Stomach (tissue), 4 donors: Measurements from ENCODE around the gene PIAS1.

ENCODE experiments used
- POLR2A ChIP-seq, 4 donors: fragments of 450-650 bp; IDR thresholded peaks; one replicate each; pipeline ENCODE4 v1.6.1; 2016; ENCODE audit warnings: antibody characterized with exemption in 4 of 4, control low read depth in 2 of 4, mild to moderate bottlenecking in 1 of 4, moderate library complexity in 1 of 4
- POLR2AphosphoS5 ChIP-seq, 3 donors: sonication (generic); formaldehyde crosslinking; IDR thresholded peaks; one replicate each; pipeline ENCODE4 v1.6.1; 2016; ENCODE audit warnings: antibody characterized with exemption in 3 of 3
- TF ChIP-seq, protein P1 (sequence below), 7 experiments: fragments of 450-650 bp in 4 of 7; fragments of 200-600 bp in 3 of 7; sonication (generic) in 3 of 7; IDR thresholded peaks; one replicate each; pipeline ENCODE4 v1.5.1; 2016 to 2019; ENCODE audit warnings: antibody characterized with exemption in 7 of 7, control low read depth in 2 of 7, mild to moderate bottlenecking in 1 of 7

DNA sequence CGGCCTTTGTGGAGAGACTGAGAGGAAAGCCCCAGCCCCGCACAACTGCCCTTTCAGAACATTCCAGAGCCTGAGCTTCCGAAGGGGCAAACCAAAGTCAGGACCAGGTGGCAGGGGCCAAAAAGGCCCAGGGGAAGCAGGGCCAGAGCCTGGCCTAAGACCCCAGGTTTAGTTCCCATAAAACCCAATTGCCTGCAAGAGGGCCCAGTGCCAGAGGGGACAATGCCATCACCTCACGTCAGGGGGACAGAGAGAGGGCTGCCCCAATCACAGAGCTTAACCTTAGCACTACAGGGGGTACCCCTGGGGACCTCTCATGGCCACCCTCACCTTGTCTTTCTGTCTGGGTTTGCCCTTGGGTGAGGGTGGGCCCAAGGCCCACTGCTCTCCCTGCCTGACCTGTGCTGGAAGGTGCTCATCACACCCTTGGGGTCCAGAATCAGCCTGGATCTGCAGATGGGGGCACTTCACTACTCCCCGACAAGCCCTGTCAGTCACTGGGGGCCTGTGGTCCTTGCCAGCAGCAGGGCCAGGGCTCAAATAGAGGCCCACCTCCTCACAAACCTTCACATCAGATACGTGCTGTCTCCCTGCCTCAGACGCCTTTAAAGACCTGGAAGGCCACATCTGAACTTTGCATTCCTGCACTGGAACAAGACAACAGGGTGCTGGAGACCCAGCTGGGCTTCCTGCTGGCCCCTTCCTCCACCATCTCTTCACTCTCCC is 147.2 kb downstream of the PIAS1 start:
- TF ChIP-seq, protein P1, sequence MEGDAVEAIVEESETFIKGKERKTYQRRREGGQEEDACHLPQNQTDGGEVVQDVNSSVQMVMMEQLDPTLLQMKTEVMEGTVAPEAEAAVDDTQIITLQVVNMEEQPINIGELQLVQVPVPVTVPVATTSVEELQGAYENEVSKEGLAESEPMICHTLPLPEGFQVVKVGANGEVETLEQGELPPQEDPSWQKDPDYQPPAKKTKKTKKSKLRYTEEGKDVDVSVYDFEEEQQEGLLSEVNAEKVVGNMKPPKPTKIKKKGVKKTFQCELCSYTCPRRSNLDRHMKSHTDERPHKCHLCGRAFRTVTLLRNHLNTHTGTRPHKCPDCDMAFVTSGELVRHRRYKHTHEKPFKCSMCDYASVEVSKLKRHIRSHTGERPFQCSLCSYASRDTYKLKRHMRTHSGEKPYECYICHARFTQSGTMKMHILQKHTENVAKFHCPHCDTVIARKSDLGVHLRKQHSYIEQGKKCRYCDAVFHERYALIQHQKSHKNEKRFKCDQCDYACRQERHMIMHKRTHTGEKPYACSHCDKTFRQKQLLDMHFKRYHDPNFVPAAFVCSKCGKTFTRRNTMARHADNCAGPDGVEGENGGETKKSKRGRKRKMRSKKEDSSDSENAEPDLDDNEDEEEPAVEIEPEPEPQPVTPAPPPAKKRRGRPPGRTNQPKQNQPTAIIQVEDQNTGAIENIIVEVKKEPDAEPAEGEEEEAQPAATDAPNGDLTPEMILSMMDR (IDR thresholded peaks at IDR 0.05), result no peak
- TF ChIP-seq POLR2AphosphoS5 (IDR thresholded peaks at IDR 0.05), result no peak
- no peak for TF ChIP-seq POLR2A (IDR thresholded peaks at IDR 0.05)
